ENCODE results near the gene ZNF407. TPM values are rescaled to one million over a fixed set of nuclear protein-coding genes. Genes with fewer than 3 reads are reported as not detected.

ZNF407 gene
- polyA plus RNA-seq, 3 donors = 9.1 to 10.6 (median 10.5) TPM

- no peak for DNase-seq
Measured at GRCh38 chr18:74669136-74669798, 71.6 kb downstream of the ZNF407 start.

- no peak for DNase-seq
Measured at GRCh38 chr18:74672371-74672770, 74.7 kb downstream of the ZNF407 start.

GRCh38 chr18:74674487-74674886, 76.8 kb downstream of the ZNF407 start:
- no peak for DNase-seq

- no peak for DNase-seq
Measured at GRCh38 chr18:74679006-74679678, 81.5 kb downstream of the ZNF407 start.

- no peak for DNase-seq
Measured at GRCh38 chr18:74679679-74680076, 82.0 kb downstream of the ZNF407 start.

GRCh38 chr18:74682141-74682990, 84.7 kb downstream of the ZNF407 start:
- DNase-seq = no peak

- no peak for DNase-seq
Measured at GRCh38 chr18:74682991-74683297, 85.3 kb downstream of the ZNF407 start.

GRCh38 chr18:74683573-74683972, 85.9 kb downstream of the ZNF407 start:
- no peak for DNase-seq

GRCh38 chr18:74689251-74689650, 91.6 kb downstream of the ZNF407 start:
- no peak for DNase-seq

- no peak for DNase-seq
Measured at GRCh38 chr18:74692367-74693013, 94.8 kb downstream of the ZNF407 start.

GRCh38 chr18:74694436-74694835, 96.8 kb downstream of the ZNF407 start:
- no peak for DNase-seq

GRCh38 chr18:74695170-74695569, 97.5 kb downstream of the ZNF407 start:
- DNase-seq = no peak

GRCh38 chr18:74698881-74699280, 101.2 kb downstream of the ZNF407 start:
- no peak for DNase-seq

- no peak for DNase-seq
Measured at GRCh38 chr18:74699455-74699854, 101.8 kb downstream of the ZNF407 start.

- DNase-seq = no peak
Measured at GRCh38 chr18:74702950-74703349, 105.3 kb downstream of the ZNF407 start.

GRCh38 chr18:74708169-74708568, 110.5 kb downstream of the ZNF407 start:
- DNase-seq = no peak

- DNase-seq = no peak
Measured at GRCh38 chr18:74709452-74709851, 111.8 kb downstream of the ZNF407 start.

GRCh38 chr18:74714120-74714519, 116.5 kb downstream of the ZNF407 start:
- DNase-seq = no peak

GRCh38 chr18:74714791-74715190, 117.1 kb downstream of the ZNF407 start:
- DNase-seq = no peak

GRCh38 chr18:74715306-74715705, 117.6 kb downstream of the ZNF407 start:
- no peak for DNase-seq

- DNase-seq = no peak
Measured at GRCh38 chr18:74715865-74716712, 118.4 kb downstream of the ZNF407 start.

- no peak for DNase-seq
Measured at GRCh38 chr18:74718312-74718711, 120.6 kb downstream of the ZNF407 start.

Data from renal pelvis (tissue), 4 donors.